Tibial nerve (tissue), 4 donors: ENCODE results near the gene RWDD1. TPM values are rescaled to one million over a fixed set of nuclear protein-coding genes. Genes with fewer than 3 reads are reported as not detected.

Experiments
- DNase-seq, 2 donors: peaks; one replicate each; pipeline ENCODE4 v3.0.0-alpha.2; 2019; ENCODE audit warnings: low spot score in 2 of 2
- H3K27ac ChIP-seq, 4 donors: fragments of 200-600 bp; sonication (generic) in 3 of 4; one replicate each; pipeline ENCODE4 v1.5.1; 2017 to 2019; ENCODE audit warnings: mild to moderate bottlenecking in 1 of 4
- H3K27me3 ChIP-seq, 2 donors: fragments of 200-600 bp; sonication (generic) in 1 of 2; one replicate each; pipeline versions ENCODE4 v1.5.1 to v1.6.0; 2017 to 2019
- H3K36me3 ChIP-seq, 3 donors: fragments of 200-600 bp; sonication (generic); one replicate each; pipeline ENCODE4 v1.5.1; 2018 to 2019
- H3K4me1 ChIP-seq, 4 donors: fragments of 200-600 bp; sonication (generic) in 3 of 4; one replicate each; pipeline ENCODE4 v1.5.1; 2017 to 2019
- H3K4me3 ChIP-seq, 4 donors: fragments of 200-600 bp; sonication (generic) in 3 of 4; one replicate each; pipeline ENCODE4 v1.5.1; 2017 to 2019; ENCODE audit warnings: mild to moderate bottlenecking in 1 of 4, moderate library complexity in 1 of 4
- H3K9me3 ChIP-seq, 4 donors: fragments of 200-600 bp; sonication (generic) in 3 of 4; one replicate each; pipeline ENCODE4 v1.5.1; 2017 to 2019
- EP300 ChIP-seq, 2 donors: sonication (generic); formaldehyde crosslinking; IDR thresholded peaks; one replicate each; pipeline ENCODE4 v1.6.1; 2017; ENCODE audit warnings: antibody characterized with exemption in 2 of 2, mild to moderate bottlenecking in 1 of 2
- POLR2A ChIP-seq, 2 donors: fragments of 450-650 bp; IDR thresholded peaks; one replicate each; pipeline ENCODE4 v1.6.1; 2017; ENCODE audit warnings: antibody characterized with exemption in 2 of 2, mild to moderate bottlenecking in 2 of 2, moderate library complexity in 2 of 2
- WGBS, 2 donors: methylation state at CpG; one replicate each; pipeline ENCODE4 v1.1.5; 2018; 5-methylcytosine and 5-hydroxymethylcytosine counted together
- total RNA-seq, 4 donors: library from RNA; depleted of rRNA; stranded (reverse); fragments of >200 nt; gene quantifications; one replicate each; pipeline ENCODE4 v1.1.0, GENCODE V29; 2016
- TF ChIP-seq, protein P1 (sequence below), 5 experiments: fragments of 200-600 bp in 3 of 5; fragments of 450-650 bp in 2 of 5; sonication (generic) in 3 of 5; IDR thresholded peaks; one replicate each; pipeline ENCODE4 v1.5.1; 2016 to 2019; ENCODE audit warnings: antibody characterized with exemption in 5 of 5, mild to moderate bottlenecking in 3 of 5, moderate library complexity in 2 of 5

The RWDD1 gene
- total RNA-seq, 4 donors from 2014 or later: 27.5 to 40.4 (median 35.7) TPM

GRCh38 chr6:116571683-116572000 lies 338 bp downstream of the RWDD1 start:
- peaks cover 0 to 12% (median 0%) of the 10 kb centered on the region in 3 donors for H3K36me3 ChIP-seq
- WGBS, 2 donors: 0% methylated on average over 12 of the region's 12 CpGs
- no peak for DNase-seq
- no peaks in the 10 kb centered on the region for H3K27me3 ChIP-seq
- peak overlapping the region; percentile 66 to 84 (median 70) for H3K4me3 ChIP-seq
- H3K27ac ChIP-seq: peak overlapping the region in 3 of 4 donors; percentile 85 to 91 (median 87)
- no peaks in the 10 kb centered on the region for H3K9me3 ChIP-seq
- H3K4me1 ChIP-seq: peaks cover 0 to 55% (median 22%) of the 10 kb centered on the region in 4 donors
- TF ChIP-seq EP300 (IDR thresholded peaks at IDR 0.05): no peak
- TF ChIP-seq, protein P1, sequence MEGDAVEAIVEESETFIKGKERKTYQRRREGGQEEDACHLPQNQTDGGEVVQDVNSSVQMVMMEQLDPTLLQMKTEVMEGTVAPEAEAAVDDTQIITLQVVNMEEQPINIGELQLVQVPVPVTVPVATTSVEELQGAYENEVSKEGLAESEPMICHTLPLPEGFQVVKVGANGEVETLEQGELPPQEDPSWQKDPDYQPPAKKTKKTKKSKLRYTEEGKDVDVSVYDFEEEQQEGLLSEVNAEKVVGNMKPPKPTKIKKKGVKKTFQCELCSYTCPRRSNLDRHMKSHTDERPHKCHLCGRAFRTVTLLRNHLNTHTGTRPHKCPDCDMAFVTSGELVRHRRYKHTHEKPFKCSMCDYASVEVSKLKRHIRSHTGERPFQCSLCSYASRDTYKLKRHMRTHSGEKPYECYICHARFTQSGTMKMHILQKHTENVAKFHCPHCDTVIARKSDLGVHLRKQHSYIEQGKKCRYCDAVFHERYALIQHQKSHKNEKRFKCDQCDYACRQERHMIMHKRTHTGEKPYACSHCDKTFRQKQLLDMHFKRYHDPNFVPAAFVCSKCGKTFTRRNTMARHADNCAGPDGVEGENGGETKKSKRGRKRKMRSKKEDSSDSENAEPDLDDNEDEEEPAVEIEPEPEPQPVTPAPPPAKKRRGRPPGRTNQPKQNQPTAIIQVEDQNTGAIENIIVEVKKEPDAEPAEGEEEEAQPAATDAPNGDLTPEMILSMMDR (IDR thresholded peaks at IDR 0.05): no peak
- no peak for TF ChIP-seq POLR2A (IDR thresholded peaks at IDR 0.05)

- WGBS, 2 donors: 3% methylated on average over 7 of the region's 7 CpGs
- Histone ChIP-seq H3K27me3 (no peaks in the 10 kb centered on the region), H3K9me3 (no peaks in the 10 kb centered on the region), H3K4me1 (peaks cover 0 to 59% (median 22%) of the 10 kb centered on the region in 4 donors), H3K36me3 (peaks cover 0 to 17% (median 0%) of the 10 kb centered on the region in 3 donors), H3K4me3 (peak overlapping the region; percentile 66 to 84 (median 70)), H3K27ac (peak overlapping the region in 3 of 4 donors; percentile 85 to 91 (median 87))
- no peak for DNase-seq
- TF ChIP-seq EP300 (IDR thresholded peaks at IDR 0.05): no peak
- TF ChIP-seq, protein P1 (IDR thresholded peaks at IDR 0.05): no peak
- no peak for TF ChIP-seq POLR2A (IDR thresholded peaks at IDR 0.05)
Measured at GRCh38 chr6:116572162-116572561, 858 bp downstream of the RWDD1 start.

- peaks cover 0 to 48% (median 18%) of the 10 kb centered on the region in 4 donors for H3K4me1 ChIP-seq
- peaks cover 0 to 35% (median 0%) of the 10 kb centered on the region in 3 donors for H3K36me3 ChIP-seq
- DNase-seq: no peak
- H3K27ac ChIP-seq: no peak overlapping the region
- no peak overlapping the region for H3K4me3 ChIP-seq
- H3K27me3 ChIP-seq: no peaks in the 10 kb centered on the region
- 88 to 92% methylated on average over 2 of the region's 2 CpGs for WGBS, 2 donors
- no peaks in the 10 kb centered on the region for H3K9me3 ChIP-seq
- TF ChIP-seq EP300 (IDR thresholded peaks at IDR 0.05): no peak
- TF ChIP-seq POLR2A (IDR thresholded peaks at IDR 0.05): no peak
- TF ChIP-seq, protein P1 (IDR thresholded peaks at IDR 0.05): no peak
Measured at GRCh38 chr6:116575227-116575626, 3.9 kb downstream of the RWDD1 start.

GRCh38 chr6:116577486-116577885 lies 6.2 kb downstream of the RWDD1 start:
- no peak for TF ChIP-seq EP300 (IDR thresholded peaks at IDR 0.05)
- no peak for TF ChIP-seq POLR2A (IDR thresholded peaks at IDR 0.05)
- TF ChIP-seq, protein P1 (IDR thresholded peaks at IDR 0.05): no peak
- H3K4me1 ChIP-seq: peaks cover 0 to 42% (median 16%) of the 10 kb centered on the region in 4 donors
- 72 to 74% methylated on average over 5 of the region's 5 CpGs for WGBS, 2 donors
- H3K36me3 ChIP-seq: peaks cover 0 to 39% (median 0%) of the 10 kb centered on the region in 3 donors
- no peak overlapping the region for H3K27ac ChIP-seq
- no peak for DNase-seq
- H3K4me3 ChIP-seq: no peak overlapping the region
- H3K27me3 ChIP-seq: no peaks in the 10 kb centered on the region
- H3K9me3 ChIP-seq: no peaks in the 10 kb centered on the region

- no peak for DNase-seq
- Histone ChIP-seq H3K36me3 (peaks cover 0 to 47% (median 0%) of the 10 kb centered on the region in 3 donors), H3K9me3 (no peaks in the 10 kb centered on the region), H3K4me3 (no peak overlapping the region), H3K27ac (no peak overlapping the region), H3K4me1 (peaks cover 0 to 33% (median 7%) of the 10 kb centered on the region in 4 donors), H3K27me3 (no peaks in the 10 kb centered on the region)
- no peak for TF ChIP-seq POLR2A (IDR thresholded peaks at IDR 0.05)
- TF ChIP-seq EP300 (IDR thresholded peaks at IDR 0.05): no peak
- TF ChIP-seq, protein P1 (IDR thresholded peaks at IDR 0.05): no peak
Measured at GRCh38 chr6:116578335-116578734, 7.0 kb downstream of the RWDD1 start.
